ENCODE data around the gene MAN1B1. TPM values are rescaled to one million over a fixed set of nuclear protein-coding genes. Genes with fewer than 3 reads are reported as not detected.

The MAN1B1 gene
- polyA plus RNA-seq, 1 donor (not counting 4 experiments of a cell fraction or from before 2014, with no cell fraction given): 34.3 TPM

DNA sequence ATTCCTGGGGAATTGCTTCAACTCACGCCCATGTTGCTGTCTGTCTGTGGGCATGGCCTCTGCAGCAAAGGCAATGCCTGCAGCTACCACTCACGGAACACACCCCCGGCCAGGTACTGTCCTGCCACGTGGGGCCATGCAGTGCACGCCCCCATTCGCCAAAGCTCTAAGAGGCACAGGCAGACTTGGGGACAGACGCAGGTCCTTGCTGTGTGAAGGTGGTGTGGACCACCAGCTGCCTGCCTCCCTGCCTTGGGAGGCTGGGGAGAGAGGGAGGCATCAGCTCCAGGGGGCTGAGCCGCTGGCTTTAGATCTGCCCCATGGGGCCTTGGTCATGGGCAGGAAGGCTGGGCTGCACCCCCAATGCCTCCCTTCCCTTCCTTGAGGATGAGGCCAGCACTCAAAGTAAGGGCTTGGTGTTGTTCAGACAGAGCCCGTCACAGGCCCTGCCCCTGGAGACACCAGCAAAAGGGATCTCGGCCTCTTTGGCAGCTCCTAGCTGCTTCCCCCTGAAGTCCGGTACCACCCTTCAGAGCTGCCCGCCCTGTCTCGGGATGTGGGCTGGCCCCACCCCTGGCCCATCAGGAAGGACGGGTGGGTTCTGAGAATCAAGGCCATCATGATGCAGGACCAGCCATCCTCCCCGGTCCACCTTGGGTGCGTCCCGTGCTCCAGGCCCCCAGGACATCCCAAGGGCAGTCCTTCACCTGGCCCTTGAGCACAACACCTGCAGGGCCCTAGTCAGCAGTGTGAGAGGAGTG, 54.4 kb downstream of the MAN1B1 start:
- Histone ChIP-seq H3K36me3 (ENCODE audit: control insufficient read depth in 2 of 2, extremely low read depth in 1 of 2, insufficient read depth in 2 of 2, low read length in 2 of 2) (no peaks in the 10 kb centered on the region), H3K27me3 (ENCODE audit: control insufficient read depth, extremely low read depth, insufficient read depth, low read length) (peaks cover 67% of the 10 kb centered on the region), H3K9ac (ENCODE audit: control insufficient read depth, extremely low read depth, insufficient read depth, low read length) (no peak overlapping the region), H3K9me1 (ENCODE audit: control insufficient read depth, extremely low read depth, insufficient read depth, low read length) (no peaks in the 10 kb centered on the region), H3K79me2 (ENCODE audit: control insufficient read depth, insufficient read depth, low read length) (no peaks in the 10 kb centered on the region), H3K9me3 (ENCODE audit: control insufficient read depth, low read depth, low read length) (no peaks in the 10 kb centered on the region), H2AFZ (ENCODE audit: control insufficient read depth, low read length) (no peak overlapping the region), H3K4me2 (ENCODE audit: control insufficient read depth, extremely low read depth, insufficient read depth, low read depth, low read length) (no peak overlapping the region), H4K20me1 (ENCODE audit: control insufficient read depth, extremely low read depth, insufficient read depth, low read length) (no peaks in the 10 kb centered on the region), H3K4me3 (ENCODE audit: control insufficient read depth in 2 of 3, extremely low read depth in 1 of 3, insufficient read depth in 2 of 3, low read depth in 1 of 3, low read length in 3 of 3) (no peak overlapping the region), H3K4me1 (ENCODE audit: control insufficient read depth, extremely low read depth, insufficient read depth, low read length) (no peaks in the 10 kb centered on the region), H3K27ac (ENCODE audit: control insufficient read depth, insufficient read depth, low read length) (no peak overlapping the region)
- dilution Hi-C loops (cut with MboI; ENCODE audit: extremely low pct_ligation_motif_present, low sequenced_read_pairs): no loop called here
- no peak for TF ChIP-seq EZH2 (IDR thresholded peaks at IDR 0.05; ENCODE audit: low read length)
- TF ChIP-seq, protein P1, sequence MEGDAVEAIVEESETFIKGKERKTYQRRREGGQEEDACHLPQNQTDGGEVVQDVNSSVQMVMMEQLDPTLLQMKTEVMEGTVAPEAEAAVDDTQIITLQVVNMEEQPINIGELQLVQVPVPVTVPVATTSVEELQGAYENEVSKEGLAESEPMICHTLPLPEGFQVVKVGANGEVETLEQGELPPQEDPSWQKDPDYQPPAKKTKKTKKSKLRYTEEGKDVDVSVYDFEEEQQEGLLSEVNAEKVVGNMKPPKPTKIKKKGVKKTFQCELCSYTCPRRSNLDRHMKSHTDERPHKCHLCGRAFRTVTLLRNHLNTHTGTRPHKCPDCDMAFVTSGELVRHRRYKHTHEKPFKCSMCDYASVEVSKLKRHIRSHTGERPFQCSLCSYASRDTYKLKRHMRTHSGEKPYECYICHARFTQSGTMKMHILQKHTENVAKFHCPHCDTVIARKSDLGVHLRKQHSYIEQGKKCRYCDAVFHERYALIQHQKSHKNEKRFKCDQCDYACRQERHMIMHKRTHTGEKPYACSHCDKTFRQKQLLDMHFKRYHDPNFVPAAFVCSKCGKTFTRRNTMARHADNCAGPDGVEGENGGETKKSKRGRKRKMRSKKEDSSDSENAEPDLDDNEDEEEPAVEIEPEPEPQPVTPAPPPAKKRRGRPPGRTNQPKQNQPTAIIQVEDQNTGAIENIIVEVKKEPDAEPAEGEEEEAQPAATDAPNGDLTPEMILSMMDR (optimal IDR thresholded peaks at IDR 0.05 in 1 of 3, IDR thresholded peaks at IDR 0.05 in 1 of 3, conservative IDR thresholded peaks at IDR 0.05 in 1 of 3; ENCODE audit: extremely low read depth in 1 of 3, insufficient read depth in 2 of 3, low read length in 3 of 3): no peak
- no peak for FAIRE-seq
- DNase-seq (ENCODE audit: low read depth, low spot score): no peak

DNA sequence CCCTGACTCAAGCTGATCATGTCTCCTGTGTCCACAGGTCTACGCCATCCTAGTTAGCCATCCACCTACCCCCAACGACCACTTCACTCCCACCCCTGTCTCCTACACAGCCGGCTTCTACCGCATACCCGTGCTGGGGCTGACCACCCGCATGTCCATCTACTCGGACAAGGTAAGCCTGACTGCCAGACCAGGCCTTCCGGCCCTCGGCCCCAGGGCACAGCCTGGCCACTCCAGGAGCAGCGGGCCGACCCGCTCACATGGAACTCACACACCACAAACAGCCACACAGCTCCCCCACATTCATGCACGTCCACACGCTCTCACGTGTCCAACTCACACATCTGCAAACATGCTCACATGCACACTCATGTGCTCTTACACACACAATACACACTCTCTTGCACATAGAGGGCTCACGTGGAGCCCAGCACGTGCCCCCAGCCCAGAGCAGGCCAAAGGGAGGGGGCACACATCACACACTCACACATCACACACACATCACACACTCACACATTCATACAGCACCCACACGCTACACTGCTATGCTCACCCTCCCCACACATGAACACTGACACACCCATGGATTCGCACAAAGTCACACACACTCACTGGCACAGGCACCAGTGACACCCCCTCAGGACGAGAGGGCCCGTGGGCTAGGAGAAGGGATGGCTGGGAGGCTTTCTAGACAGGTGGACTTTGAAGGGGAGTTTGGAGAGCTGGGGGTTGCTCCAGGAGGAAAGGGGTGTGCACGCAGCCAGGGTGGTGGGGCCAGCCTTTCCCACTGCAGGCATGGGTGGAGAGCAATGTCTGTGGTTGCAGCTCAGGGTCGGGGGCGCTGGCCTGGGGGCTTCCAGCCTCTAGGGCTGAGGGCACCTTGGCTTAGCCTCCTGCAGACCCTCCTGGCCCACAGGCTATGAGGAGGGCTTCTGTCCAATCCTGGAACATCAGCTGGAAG, 55.5 kb downstream of the MAN1B1 start:
- dilution Hi-C loops (cut with MboI; ENCODE audit: extremely low pct_ligation_motif_present, low sequenced_read_pairs): no loop called here
- H3K27me3 ChIP-seq (ENCODE audit: control insufficient read depth, extremely low read depth, insufficient read depth, low read length): peaks cover 57% of the 10 kb centered on the region

More for the DNA sequence above, 55.5 kb downstream of the MAN1B1 start:
- no peaks in the 10 kb centered on the region for H3K9me1 ChIP-seq (ENCODE audit: control insufficient read depth, extremely low read depth, insufficient read depth, low read length)
- H3K9me3 ChIP-seq (ENCODE audit: control insufficient read depth, low read depth, low read length): no peaks in the 10 kb centered on the region
- no peaks in the 10 kb centered on the region for H3K36me3 ChIP-seq (ENCODE audit: control insufficient read depth in 2 of 2, extremely low read depth in 1 of 2, insufficient read depth in 2 of 2, low read length in 2 of 2)
- no peak overlapping the region for H3K9ac ChIP-seq (ENCODE audit: control insufficient read depth, extremely low read depth, insufficient read depth, low read length)
- TF ChIP-seq, protein P1 (optimal IDR thresholded peaks at IDR 0.05 in 1 of 3, IDR thresholded peaks at IDR 0.05 in 1 of 3, conservative IDR thresholded peaks at IDR 0.05 in 1 of 3; ENCODE audit: extremely low read depth in 1 of 3, insufficient read depth in 2 of 3, low read length in 3 of 3): no peak
- no peak for TF ChIP-seq EZH2 (IDR thresholded peaks at IDR 0.05; ENCODE audit: low read length)
- no peaks in the 10 kb centered on the region for H3K4me1 ChIP-seq (ENCODE audit: control insufficient read depth, extremely low read depth, insufficient read depth, low read length)
- no peak overlapping the region for H2AFZ ChIP-seq (ENCODE audit: control insufficient read depth, low read length)
- DNase-seq (ENCODE audit: low read depth, low spot score): no peak
- H3K27ac ChIP-seq (ENCODE audit: control insufficient read depth, insufficient read depth, low read length): no peak overlapping the region
- no peaks in the 10 kb centered on the region for H3K79me2 ChIP-seq (ENCODE audit: control insufficient read depth, insufficient read depth, low read length)
- no peaks in the 10 kb centered on the region for H4K20me1 ChIP-seq (ENCODE audit: control insufficient read depth, extremely low read depth, insufficient read depth, low read length)
- H3K4me3 ChIP-seq (ENCODE audit: control insufficient read depth in 2 of 3, extremely low read depth in 1 of 3, insufficient read depth in 2 of 3, low read depth in 1 of 3, low read length in 3 of 3): no peak overlapping the region
- FAIRE-seq: no peak
- H3K4me2 ChIP-seq (ENCODE audit: control insufficient read depth, extremely low read depth, insufficient read depth, low read depth, low read length): no peak overlapping the region

Data from keratinocyte (primary cell).